UCSD-AML1 (cell line): Measurements from ENCODE around the gene NDUFA8.

Source experiments
- DNase-seq: peaks from one replicate; lab custom pipeline; 2025; ENCODE audit not compliant: unreplicated experiment; lab: John Stamatoyannopoulos, UW

NDUFA8 gene

GRCh38 chr9:122159026-122159924 lies at the start of gene NDUFA8, which contains the start of gene MORN5:
Gene NDUFA8 (minus strand): TSS chr9:122159779. CDS start chr9:122159677, 102 bp downstream.
Gene MORN5 (plus strand): TSS chr9:122159908. CDS start chr9:122159973, 65 bp downstream.
- DNase-seq = peak; percentile 97

- DNase-seq = no peak
Observed at GRCh38 chr9:122207096-122207495, 47.5 kb upstream of the NDUFA8 start.

- no peak for DNase-seq
Observed at GRCh38 chr9:122206118-122207046, 46.8 kb upstream of the NDUFA8 start.

GRCh38 chr9:122205176-122205575 lies 45.6 kb upstream of the NDUFA8 start:
- no peak for DNase-seq

- DNase-seq = no peak
Observed at GRCh38 chr9:122204491-122204890, 44.9 kb upstream of the NDUFA8 start.

GRCh38 chr9:122204055-122204454 lies 44.5 kb upstream of the NDUFA8 start:
- no peak for DNase-seq

- DNase-seq = no peak
Observed at GRCh38 chr9:122202111-122202510, 42.5 kb upstream of the NDUFA8 start.

GRCh38 chr9:122201641-122202040 lies 42.1 kb upstream of the NDUFA8 start:
- DNase-seq = no peak

GRCh38 chr9:122200960-122201595 lies 41.5 kb upstream of the NDUFA8 start:
- DNase-seq = peak; percentile 44

GRCh38 chr9:122197882-122198281 lies 38.3 kb upstream of the NDUFA8 start:
- no peak for DNase-seq

- DNase-seq = no peak
Observed at GRCh38 chr9:122197426-122197825, 37.8 kb upstream of the NDUFA8 start.

- no peak for DNase-seq
Observed at GRCh38 chr9:122195875-122196274, 36.3 kb upstream of the NDUFA8 start.

- DNase-seq = no peak
Observed at GRCh38 chr9:122193651-122194050, 34.1 kb upstream of the NDUFA8 start.

GRCh38 chr9:122192914-122193525 lies 33.4 kb upstream of the NDUFA8 start:
- no peak for DNase-seq

GRCh38 chr9:122192261-122192875 lies 32.8 kb upstream of the NDUFA8 start:
- DNase-seq = peak; percentile 31

GRCh38 chr9:122191584-122191983 lies 32.0 kb upstream of the NDUFA8 start:
- DNase-seq = no peak

GRCh38 chr9:122190597-122191381 lies 31.2 kb upstream of the NDUFA8 start:
- peak; percentile 40 for DNase-seq

- no peak for DNase-seq
Observed at GRCh38 chr9:122188369-122188768, 28.8 kb upstream of the NDUFA8 start.

- DNase-seq = no peak
Observed at GRCh38 chr9:122186777-122187470, 27.3 kb upstream of the NDUFA8 start.
